Keratinocyte (primary cell): ENCODE data around the gene TRIM28. TPM values are rescaled to one million over a fixed set of nuclear protein-coding genes. Genes with fewer than 3 reads are reported as not detected.
"Not testable (repeated sequence)": the region's sequence is repeated elsewhere in the genome, so short reads cannot be mapped to it uniquely, and the experiment has no call there.

Source experiments
- DNase-seq: peaks from one replicate; pipeline ENCODE4 v3.0.0-alpha.2; 2011; ENCODE audit warnings: low read depth, missing footprints, low spot score
- FAIRE-seq: peaks from 2 replicates; lab custom pipeline; 2011; peaks lifted over from hg19 to GRCh38; lab: Jason Lieb, UNC
- H2AFZ ChIP-seq: 2 replicates; pipeline ENCODE4 v1.6.0; 2012; ENCODE audit warnings: low read length, control low read depth, inconsistent platforms; ENCODE audit not compliant: control insufficient read depth
- H3K27ac ChIP-seq: 2 replicates; pipeline ENCODE4 v1.5.1; 2011; ENCODE audit warnings: low read length; ENCODE audit not compliant: control insufficient read depth, insufficient read depth
- H3K27me3 ChIP-seq: 3 replicates; pipeline ENCODE4 v1.6.0; 2011; ENCODE audit warnings: low read length; ENCODE audit not compliant: control insufficient read depth, insufficient read depth; ENCODE audit errors: extremely low read depth
- H3K36me3 ChIP-seq, 2 experiments: 2 replicates in 1 of 2; 3 replicates in 1 of 2; pipeline ENCODE4 v1.5.1; 2011; ENCODE audit warnings: low read length in 2 of 2, mild to moderate bottlenecking in 1 of 2; ENCODE audit not compliant: control insufficient read depth in 2 of 2, insufficient read depth in 2 of 2; ENCODE audit errors: extremely low read depth in 1 of 2
- H3K4me1 ChIP-seq: 3 replicates; pipeline ENCODE4 v1.5.1; 2011; ENCODE audit warnings: low read length; ENCODE audit not compliant: control insufficient read depth, insufficient read depth; ENCODE audit errors: extremely low read depth
- H3K4me2 ChIP-seq: 3 replicates; pipeline ENCODE4 v1.6.0; 2011; ENCODE audit warnings: low read depth, low read length; ENCODE audit not compliant: control insufficient read depth, insufficient read depth; ENCODE audit errors: extremely low read depth
- H3K4me3 ChIP-seq, 3 experiments: fragments of 200-600 bp in 1 of 3; sonication (generic) in 1 of 3; 2 replicates in 2 of 3; 3 replicates in 1 of 3; pipeline ENCODE4 v1.5.1; 2011 to 2016; ENCODE audit warnings: low read length in 3 of 3, mild to moderate bottlenecking in 3 of 3, control low read depth in 2 of 3, inconsistent platforms in 1 of 3, low read depth in 1 of 3, mixed read lengths in 1 of 3, mixed run types in 1 of 3, moderate library complexity in 1 of 3; ENCODE audit not compliant: control insufficient read depth in 2 of 3, insufficient read depth in 2 of 3; ENCODE audit errors: extremely low read depth in 1 of 3
- H3K79me2 ChIP-seq: 2 replicates; pipeline ENCODE4 v1.6.0; 2012; ENCODE audit warnings: low read length; ENCODE audit not compliant: control insufficient read depth, insufficient read depth
- H3K9ac ChIP-seq: 3 replicates; pipeline ENCODE4 v1.6.0; 2011; ENCODE audit warnings: low read length; ENCODE audit not compliant: control insufficient read depth, insufficient read depth; ENCODE audit errors: extremely low read depth
- H3K9me1 ChIP-seq: 3 replicates; pipeline ENCODE4 v1.6.0; 2011; ENCODE audit warnings: low read length; ENCODE audit not compliant: control insufficient read depth, insufficient read depth; ENCODE audit errors: extremely low read depth
- H3K9me3 ChIP-seq: 2 replicates; pipeline ENCODE4 v1.5.1; 2012; ENCODE audit warnings: low read depth, low read length; ENCODE audit not compliant: control insufficient read depth
- H4K20me1 ChIP-seq: 3 replicates; pipeline ENCODE4 v1.6.0; 2011; ENCODE audit warnings: low read length; ENCODE audit not compliant: control insufficient read depth, insufficient read depth; ENCODE audit errors: extremely low read depth
- CTCF ChIP-seq, 3 experiments: IDR thresholded peaks in 1 of 3; conservative IDR thresholded peaks in 1 of 3; optimal IDR thresholded peaks in 1 of 3; 2 replicates in 2 of 3; 3 replicates in 1 of 3; pipeline versions ENCODE3 to v1.5.1; 2011; ENCODE audit warnings: low read length in 3 of 3, mild to moderate bottlenecking in 3 of 3, moderate library complexity in 2 of 3, control low read depth in 1 of 3, inconsistent platforms in 1 of 3; ENCODE audit not compliant: insufficient read depth in 2 of 3; ENCODE audit errors: extremely low read depth in 1 of 3
- EZH2 ChIP-seq: IDR thresholded peaks from one replicate; pipeline ENCODE4 v1.6.1; 2012; ENCODE audit warnings: inconsistent platforms, mild to moderate bottlenecking, low read length, moderate library complexity
- dilution Hi-C: fragments of 300-500 bp; cut with MboI; formaldehyde crosslinking; loops from one replicate; pipeline ENCODE4 v1.7.0; 2020; ENCODE audit warnings: low sequenced_read_pairs; ENCODE audit not compliant: extremely low pct_ligation_motif_present
- polyA plus RNA-seq, 5 experiments: library from polyadenylated mRNA; depleted of rRNA in 3 of 5; stranded (reverse) in 3 of 5; stranded (forward) in 1 of 5; unstranded in 1 of 5; fragments of >200 nt; gene quantifications; 1 replicate in 1 of 5; 2 replicates in 3 of 5; 3 replicates in 1 of 5; pipeline versions ENCODE4 v1.2.1 to v1.2.3, GENCODE V29; 2011 to 2012; ENCODE audit warnings: missing spikeins in 2 of 5, low read depth in 1 of 5, low replicate concordance in 1 of 5

TRIM28 gene
- polyA plus RNA-seq, 1 donor (not counting 4 experiments of a cell fraction or from before 2014, with no cell fraction given), result 290 TPM

GRCh38 chr19:58575183-58576041 is 31.5 kb downstream of the TRIM28 start:
- peaks cover 16% of the 10 kb centered on the region for H3K4me1 ChIP-seq
- H3K79me2 ChIP-seq, result peaks cover 23% of the 10 kb centered on the region
- dilution Hi-C loops, result no loop called here
- peak overlapping the region; percentile 91 for H3K9ac ChIP-seq
- FAIRE-seq, result no peak
- H3K27ac ChIP-seq, result peak overlapping the region; percentile 90
- peak overlapping the region; percentile 94 for H3K4me2 ChIP-seq
- H3K9me3 ChIP-seq, result no peaks in the 10 kb centered on the region
- no peaks in the 10 kb centered on the region for H4K20me1 ChIP-seq
- no peaks in the 10 kb centered on the region for H3K9me1 ChIP-seq
- DNase-seq, result peak; percentile 35
- H3K4me3 ChIP-seq, result peak overlapping the region; percentile 80 to 92 (median 85)
- TF ChIP-seq EZH2, result no peak
- TF ChIP-seq CTCF (optimal IDR thresholded peaks at IDR 0.05 in 1 of 3, IDR thresholded peaks at IDR 0.05 in 1 of 3, conservative IDR thresholded peaks at IDR 0.05 in 1 of 3; ENCODE audit: extremely low read depth in 1 of 3, insufficient read depth in 2 of 3, low read length in 3 of 3), result peak in 1 of 3 experiments; percentile 24
- H3K27me3 ChIP-seq, result no peaks in the 10 kb centered on the region
- H3K36me3 ChIP-seq, result peaks cover 9 to 12% of the 10 kb centered on the region in 2 experiments
- H2AFZ ChIP-seq, result peak overlapping the region; percentile 88

- peaks cover 16% of the 10 kb centered on the region for H3K4me1 ChIP-seq
- H3K9me3 ChIP-seq, H3K36me3 ChIP-seq, H2AFZ ChIP-seq, H4K20me1 ChIP-seq, H3K9me1 ChIP-seq, dilution Hi-C loops, FAIRE-seq, H3K4me3 ChIP-seq, H3K27ac ChIP-seq, H3K27me3 ChIP-seq, DNase-seq, H3K4me2 ChIP-seq, H3K9ac ChIP-seq: not testable (repeated sequence)
- H3K79me2 ChIP-seq, result peaks cover 24% of the 10 kb centered on the region
Measured at GRCh38 chr19:58577581-58577980, 33.7 kb downstream of the TRIM28 start.
